ENCODE results near the gene RGMA. TPM values are rescaled to one million over a fixed set of nuclear protein-coding genes. Genes with fewer than 3 reads are reported as not detected.

RGMA gene
- total RNA-seq (2014; rRNA removed; shearing (Covaris generic)) (not detected in 2 replicates), total RNA-seq (2022) (not detected in 2 replicates), Bru-seq, nascent RNA (not detected), BruChase-seq, experiment 1, labeled RNA remaining after a 6-hour chase (not detected), BruChase-seq, experiment 2, labeled RNA remaining after a 2-hour chase (not detected)
- long read RNA-seq, partial matches to known transcripts, result 0 of 1 reads
- long read RNA-seq, other reads (novel, unspliced or antisense), result 1 of 1 reads

- POLR2A ChIA-PET, result no interaction called here
- no TSS peak for BruUV-seq (replicated peaks)
- Histone ChIP-seq H2AFZ (ENCODE audit: low read length) (no peak within 1 kb of the TSS), H3K79me2 (ENCODE audit: insufficient read depth, low read depth, low read length) (no peaks in the 10 kb centered on the region), H3K4me3 (ENCODE audit: low read depth, low read length, poor library complexity, severe bottlenecking) (no peak within 1 kb of the TSS), H3K36me3 (ENCODE audit: insufficient read depth, low read length) (no peaks in the 10 kb centered on the region), H3K9me2 (ENCODE audit: insufficient read depth, low read length) (no peaks in the 10 kb centered on the region), H3K9me3 (ENCODE audit: low read length) (no peaks in the 10 kb centered on the region), H3K4me1 (ENCODE audit: insufficient read depth, low read length, poor library complexity, severe bottlenecking) (no peaks in the 10 kb centered on the region), H3K4me2 (ENCODE audit: low read length) (no peak within 1 kb of the TSS), H4K20me1 (ENCODE audit: insufficient read depth, low read length) (no peaks in the 10 kb centered on the region), H3K27ac (ENCODE audit: low read depth, low read length, poor library complexity, severe bottlenecking) (no peak within 1 kb of the TSS)
- TF ChIP-seq EZH2phosphoT487 (IDR thresholded peaks at IDR 0.05; ENCODE audit: borderline replicate concordance, low read depth, low read length) (no peak), CTCF (conservative IDR thresholded peaks at IDR 0.05; ENCODE audit: low read length) (no peak)
- intact Hi-C loops (cut with micrococcal nuclease; ENCODE audit: unreplicated experiment), result no loop called here
- CTCF ChIA-PET (ENCODE audit: unreplicated experiment), result no interaction called here
- no peak for DNase-seq (ENCODE audit: low spot score)
These were observed at the start of gene RGMA for GRCh38 chr15:93088981-93089726. TSS of gene RGMA (minus strand) at chr15:93089211. CDS start at chr15:93088932, 279 bp downstream.

GRCh38 chr15:93136606-93137005, 47.6 kb upstream of the RGMA start:
- intact Hi-C loops (cut with micrococcal nuclease; ENCODE audit: unreplicated experiment), result no loop called here
- Histone ChIP-seq H3K27ac (ENCODE audit: low read depth, low read length, poor library complexity, severe bottlenecking) (no peak overlapping the region), H3K36me3 (ENCODE audit: insufficient read depth, low read length) (no peaks in the 10 kb centered on the region), H3K79me2 (ENCODE audit: insufficient read depth, low read depth, low read length) (no peaks in the 10 kb centered on the region), H3K4me3 (ENCODE audit: low read depth, low read length, poor library complexity, severe bottlenecking) (no peak overlapping the region), H4K20me1 (ENCODE audit: insufficient read depth, low read length) (no peaks in the 10 kb centered on the region), H3K9me3 (ENCODE audit: low read length) (no peaks in the 10 kb centered on the region), H3K9me2 (ENCODE audit: insufficient read depth, low read length) (no peaks in the 10 kb centered on the region), H2AFZ (ENCODE audit: low read length) (no peak overlapping the region), H3K4me2 (ENCODE audit: low read length) (no peak overlapping the region), H3K4me1 (ENCODE audit: insufficient read depth, low read length, poor library complexity, severe bottlenecking) (no peaks in the 10 kb centered on the region)
- no TSS peak for BruUV-seq (replicated peaks)
- ChIA-PET POLR2A (interaction anchor here (0.6 kb wide), 1 partner anchor 458 kb away, joined by 3 read pairs; no protein-coding TSS in a partner anchor), CTCF (ENCODE audit: unreplicated experiment) (no interaction called here)
- no peak for DNase-seq (ENCODE audit: low spot score)
- TF ChIP-seq EZH2phosphoT487 (IDR thresholded peaks at IDR 0.05; ENCODE audit: borderline replicate concordance, low read depth, low read length) (no peak), CTCF (conservative IDR thresholded peaks at IDR 0.05; ENCODE audit: low read length) (no peak)

- H3K4me1 ChIP-seq (ENCODE audit: insufficient read depth, low read length, poor library complexity, severe bottlenecking), result no peaks in the 10 kb centered on the region
- H4K20me1 ChIP-seq (ENCODE audit: insufficient read depth, low read length), result no peaks in the 10 kb centered on the region
- DNase-seq (ENCODE audit: low spot score), result no peak
- H3K4me3 ChIP-seq (ENCODE audit: low read depth, low read length, poor library complexity, severe bottlenecking), result no peak overlapping the region
- no peaks in the 10 kb centered on the region for H3K9me3 ChIP-seq (ENCODE audit: low read length)
- intact Hi-C loops (cut with micrococcal nuclease; ENCODE audit: unreplicated experiment), result no loop called here
- TF ChIP-seq EZH2phosphoT487 (IDR thresholded peaks at IDR 0.05; ENCODE audit: borderline replicate concordance, low read depth, low read length) (no peak), CTCF (conservative IDR thresholded peaks at IDR 0.05; ENCODE audit: low read length) (no peak)
- no peak overlapping the region for H2AFZ ChIP-seq (ENCODE audit: low read length)
- H3K4me2 ChIP-seq (ENCODE audit: low read length), result no peak overlapping the region
- H3K79me2 ChIP-seq (ENCODE audit: insufficient read depth, low read depth, low read length), result no peaks in the 10 kb centered on the region
- BruUV-seq (replicated peaks), result no TSS peak
- ChIA-PET POLR2A (no interaction called here), CTCF (ENCODE audit: unreplicated experiment) (no interaction called here)
- no peak overlapping the region for H3K27ac ChIP-seq (ENCODE audit: low read depth, low read length, poor library complexity, severe bottlenecking)
- no peaks in the 10 kb centered on the region for H3K36me3 ChIP-seq (ENCODE audit: insufficient read depth, low read length)
- no peaks in the 10 kb centered on the region for H3K9me2 ChIP-seq (ENCODE audit: insufficient read depth, low read length)
These were observed 47.0 kb upstream of the RGMA start for GRCh38 chr15:93135997-93136397.

Data from OCI-LY7 (cell line).